Smooth muscle cell (in vitro differentiated cells): ENCODE results near the gene PTX4. TPM values are rescaled to one million over a fixed set of nuclear protein-coding genes. Genes with fewer than 3 reads are reported as not detected.
A peak's percentile ranks its signal among the peaks of the same experiment; 100 is the strongest.
"Not testable (repeated sequence)": the region's sequence is repeated elsewhere in the genome, so short reads cannot be mapped to it uniquely, and the experiment has no call there.

Source experiments
- DNase-seq: peaks from one replicate; lab custom pipeline; 2025; ENCODE audit not compliant: unreplicated experiment; lab: John Stamatoyannopoulos, UW
- H2AFZ ChIP-seq: fragments of 200-600 bp; sonication (generic); 2 replicates; pipeline ENCODE4 v1.6.0; 2016; ENCODE audit warnings: antibody characterized with exemption, low read depth, mild to moderate bottlenecking
- H3F3A ChIP-seq: fragments of 200-600 bp; sonication (generic); 2 replicates; pipeline ENCODE4 v1.6.0; 2017; ENCODE audit warnings: antibody characterized with exemption, low read depth
- H3K27ac ChIP-seq: fragments of 200-600 bp; sonication (generic); 2 replicates; pipeline ENCODE4 v1.5.1; 2016; ENCODE audit warnings: low read depth, mild to moderate bottlenecking
- H3K27me3 ChIP-seq: fragments of 200-600 bp; sonication (generic); 2 replicates; pipeline ENCODE4 v1.6.1; 2016; ENCODE audit warnings: low read depth, mild to moderate bottlenecking
- H3K36me3 ChIP-seq: fragments of 200-600 bp; sonication (generic); 2 replicates; pipeline ENCODE4 v1.5.1; 2016; ENCODE audit warnings: low read depth
- H3K4me1 ChIP-seq: fragments of 200-600 bp; sonication (generic); 2 replicates; pipeline ENCODE4 v1.5.1; 2016; ENCODE audit warnings: low read depth
- H3K4me2 ChIP-seq: fragments of 200-600 bp; sonication (generic); 2 replicates; pipeline ENCODE4 v1.6.0; 2016; ENCODE audit warnings: mild to moderate bottlenecking
- H3K4me3 ChIP-seq: fragments of 200-600 bp; sonication (generic); 2 replicates; pipeline ENCODE4 v1.5.1; 2016; ENCODE audit warnings: mild to moderate bottlenecking
- H3K79me2 ChIP-seq: fragments of 200-600 bp; sonication (generic); 2 replicates; pipeline ENCODE4 v1.6.0; 2016; ENCODE audit warnings: low read depth, mild to moderate bottlenecking
- H3K9ac ChIP-seq: fragments of 200-600 bp; sonication (generic); 2 replicates; pipeline ENCODE4 v1.6.0; 2016; ENCODE audit warnings: low read depth
- H3K9me3 ChIP-seq: fragments of 200-600 bp; sonication (generic); replicated peaks from 2 replicates; pipeline ENCODE4 v1.5.1; 2016; ENCODE audit warnings: low read depth
- H4K20me1 ChIP-seq: fragments of 200-600 bp; sonication (generic); 2 replicates; pipeline ENCODE4 v1.6.0; 2016; ENCODE audit warnings: low read depth
- WGBS: methylation state at CpG from one replicate; pipeline ENCODE4 v1.1.7; 2016; ENCODE audit warnings: low lambda C conversion rate; 5-methylcytosine and 5-hydroxymethylcytosine counted together
- polyA plus RNA-seq: library from polyadenylated mRNA; unstranded; fragments of >200 nt; fragmentation: Nextera tagmentation; extraction: Ambion mirVana; gene quantifications from 2 replicates; pipeline ENCODE4 v1.2.1, GENCODE V29; 2016
- total RNA-seq: library from RNA; depleted of rRNA; stranded (reverse); fragments of >200 nt; gene quantifications from 2 replicates; pipeline ENCODE4 v1.2.3, GENCODE V29; 2014
- TF ChIP-seq, protein P1 (sequence below): fragments of 200-600 bp; sonication (generic); IDR thresholded peaks from 2 replicates; pipeline ENCODE4 v1.5.1; 2017; ENCODE audit warnings: borderline replicate concordance, mild to moderate bottlenecking, antibody characterized with exemption; ENCODE audit not compliant: insufficient read depth, poor library complexity, severe bottlenecking

PTX4 gene
- total and polyA plus RNA-seq, 2 experiments from 2014 or later, result not detected

DNA sequence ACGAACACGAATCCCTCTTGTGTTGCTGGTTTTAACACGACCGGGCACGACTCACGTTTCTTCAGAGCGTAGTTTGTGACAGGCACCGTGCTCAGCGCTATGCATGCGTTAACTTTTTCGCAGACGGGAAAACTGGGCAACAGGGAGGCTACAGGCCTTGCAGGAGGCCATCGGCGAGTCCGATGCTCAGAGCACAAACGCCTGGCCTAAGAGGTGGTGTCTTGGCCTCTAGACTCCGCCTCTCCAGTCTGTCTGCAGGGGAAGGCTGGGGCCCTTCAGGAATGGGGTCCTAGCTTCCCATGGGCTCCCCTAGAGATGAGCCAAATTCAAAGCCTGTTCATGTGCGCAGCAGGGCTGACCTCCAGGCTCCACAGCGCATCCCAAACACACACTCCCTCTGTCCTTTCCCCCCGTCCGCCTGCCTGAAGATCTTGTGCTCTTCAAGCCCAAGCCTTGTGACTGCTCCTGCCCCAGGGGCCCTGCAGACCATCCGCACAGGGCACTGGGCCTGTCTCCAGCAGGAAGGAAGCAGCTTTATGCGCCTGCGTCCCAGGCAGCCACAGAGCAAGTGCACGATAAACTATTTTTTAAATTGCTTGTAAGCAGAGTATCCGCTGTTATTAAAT is 17.1 kb downstream of the PTX4 start:
- no peaks in the 10 kb centered on the region for H3F3A ChIP-seq
- H3K79me2 ChIP-seq, result peaks cover 71% of the 10 kb centered on the region
- TF ChIP-seq, protein P1, sequence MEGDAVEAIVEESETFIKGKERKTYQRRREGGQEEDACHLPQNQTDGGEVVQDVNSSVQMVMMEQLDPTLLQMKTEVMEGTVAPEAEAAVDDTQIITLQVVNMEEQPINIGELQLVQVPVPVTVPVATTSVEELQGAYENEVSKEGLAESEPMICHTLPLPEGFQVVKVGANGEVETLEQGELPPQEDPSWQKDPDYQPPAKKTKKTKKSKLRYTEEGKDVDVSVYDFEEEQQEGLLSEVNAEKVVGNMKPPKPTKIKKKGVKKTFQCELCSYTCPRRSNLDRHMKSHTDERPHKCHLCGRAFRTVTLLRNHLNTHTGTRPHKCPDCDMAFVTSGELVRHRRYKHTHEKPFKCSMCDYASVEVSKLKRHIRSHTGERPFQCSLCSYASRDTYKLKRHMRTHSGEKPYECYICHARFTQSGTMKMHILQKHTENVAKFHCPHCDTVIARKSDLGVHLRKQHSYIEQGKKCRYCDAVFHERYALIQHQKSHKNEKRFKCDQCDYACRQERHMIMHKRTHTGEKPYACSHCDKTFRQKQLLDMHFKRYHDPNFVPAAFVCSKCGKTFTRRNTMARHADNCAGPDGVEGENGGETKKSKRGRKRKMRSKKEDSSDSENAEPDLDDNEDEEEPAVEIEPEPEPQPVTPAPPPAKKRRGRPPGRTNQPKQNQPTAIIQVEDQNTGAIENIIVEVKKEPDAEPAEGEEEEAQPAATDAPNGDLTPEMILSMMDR, result no peak
- H3K9ac ChIP-seq, result no peak overlapping the region
- H3K36me3 ChIP-seq, result no peaks in the 10 kb centered on the region
- H3K4me1 ChIP-seq, result peaks cover 7% of the 10 kb centered on the region
- DNase-seq, result no peak
- H3K9me3 ChIP-seq, result no peaks in the 10 kb centered on the region
- no peak overlapping the region for H3K4me2 ChIP-seq
- WGBS, result 94% methylated on average over 25 of the region's 26 CpGs
- peaks cover 19% of the 10 kb centered on the region for H4K20me1 ChIP-seq
- no peaks in the 10 kb centered on the region for H3K27me3 ChIP-seq
- no peak overlapping the region for H3K4me3 ChIP-seq
- no peak overlapping the region for H3K27ac ChIP-seq
- H2AFZ ChIP-seq, result no peak overlapping the region

DNA sequence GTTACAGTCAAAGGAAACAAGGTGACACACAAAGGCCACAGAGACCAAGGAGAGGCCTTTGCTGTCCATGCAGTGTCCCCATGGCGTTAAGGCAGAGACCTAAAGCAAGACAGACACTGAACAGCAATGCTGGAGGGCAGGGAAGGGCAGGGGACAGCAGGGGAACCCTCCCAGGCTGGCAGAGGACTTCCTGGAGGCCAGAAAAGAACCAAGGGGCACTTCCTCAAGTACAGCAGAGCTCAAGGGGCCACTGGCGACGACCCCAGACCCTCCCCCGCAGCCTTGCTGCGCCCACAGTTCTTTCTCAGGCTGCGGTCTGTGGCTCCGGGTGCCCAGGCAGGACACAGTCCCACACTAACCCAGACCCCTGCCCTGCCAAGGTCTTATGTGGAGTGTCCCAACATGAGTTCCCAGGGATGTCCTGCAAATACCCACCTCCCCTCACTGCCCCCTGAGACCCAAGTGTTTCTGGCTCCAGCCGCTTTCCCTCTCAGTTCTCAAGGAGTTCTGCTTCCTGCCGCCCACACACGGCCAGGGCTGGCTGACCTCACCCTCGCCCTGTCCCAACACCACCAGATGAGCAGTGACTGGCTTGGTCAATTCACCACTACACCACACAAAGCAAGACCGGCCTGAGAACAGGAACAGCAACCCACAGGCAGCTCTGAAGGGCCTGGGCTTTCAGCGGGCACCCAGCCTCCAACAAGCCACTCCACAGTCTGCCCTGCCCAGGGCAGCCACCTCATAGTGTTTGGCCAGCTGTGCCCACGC is 18.1 kb downstream of the PTX4 start:
- Histone ChIP-seq H3K27ac (peak overlapping the region; percentile 6), H3K4me2 (peak overlapping the region; percentile 31)

DNA sequence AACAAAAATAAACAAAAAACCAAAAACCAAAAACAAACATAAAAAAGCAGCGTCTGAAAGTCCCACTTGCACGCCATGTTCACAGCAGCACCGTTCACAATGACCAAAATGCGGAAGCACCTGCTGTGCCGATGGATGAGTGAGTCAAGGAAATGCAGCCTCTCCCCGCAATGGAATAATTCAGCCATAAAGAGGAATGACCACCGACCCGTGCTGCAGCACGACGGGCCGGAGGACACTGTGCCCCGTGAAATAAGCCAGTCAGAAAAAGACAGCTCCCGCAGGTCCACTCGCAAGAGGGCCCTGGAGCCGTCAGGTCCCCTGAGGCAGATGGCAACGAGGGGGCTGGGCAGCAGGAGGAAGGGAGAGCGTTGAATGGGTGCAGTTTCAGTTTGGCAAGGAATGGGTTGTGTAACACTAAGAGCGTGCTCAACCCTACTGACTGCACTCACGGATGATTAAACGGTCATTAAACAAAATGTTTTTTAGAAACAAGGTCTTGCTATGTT is 19.0 kb downstream of the PTX4 start:
- no peak overlapping the region for H3K4me2 ChIP-seq
- 86% methylated on average over 20 of the region's 20 CpGs for WGBS

More for the DNA sequence above, 18.1 kb downstream of the PTX4 start:
- TF ChIP-seq, protein P1, result no peak
- Histone ChIP-seq H2AFZ (no peak overlapping the region), H3K4me1 (peaks cover 7% of the 10 kb centered on the region), H4K20me1 (peaks cover 28% of the 10 kb centered on the region), H3K27me3 (no peaks in the 10 kb centered on the region), H3K4me3 (no peak overlapping the region), H3K79me2 (peaks cover 71% of the 10 kb centered on the region), H3K36me3 (no peaks in the 10 kb centered on the region), H3F3A (no peaks in the 10 kb centered on the region), H3K9me3 (no peaks in the 10 kb centered on the region), H3K9ac (no peak overlapping the region)
- no peak for DNase-seq
- WGBS, result 71% methylated on average over 14 of the region's 14 CpGs

GRCh38 chr16:1469141-1469540 is 19.6 kb downstream of the PTX4 start:
- H3F3A ChIP-seq, H3K4me3 ChIP-seq, H2AFZ ChIP-seq, H3K27ac ChIP-seq, H3K27me3 ChIP-seq, DNase-seq, H3K4me1 ChIP-seq, H3K36me3 ChIP-seq, H3K4me2 ChIP-seq, H3K9ac ChIP-seq, H3K9me3 ChIP-seq: not testable (repeated sequence)
- WGBS, result 83% methylated on average over 5 of the region's 5 CpGs
- Histone ChIP-seq H4K20me1 (peaks cover 30% of the 10 kb centered on the region), H3K79me2 (peaks cover 64% of the 10 kb centered on the region)

More for the DNA sequence above, 19.0 kb downstream of the PTX4 start:
- DNase-seq, result no peak
- Histone ChIP-seq H3K36me3 (no peaks in the 10 kb centered on the region), H4K20me1 (peaks cover 30% of the 10 kb centered on the region), H3K79me2 (peaks cover 70% of the 10 kb centered on the region), H3K4me3 (no peak overlapping the region), H3F3A (no peaks in the 10 kb centered on the region), H3K4me1 (peaks cover 7% of the 10 kb centered on the region), H3K9ac (no peak overlapping the region), H3K27ac (no peak overlapping the region), H3K9me3 (no peaks in the 10 kb centered on the region), H3K27me3 (no peaks in the 10 kb centered on the region), H2AFZ (no peak overlapping the region)
- TF ChIP-seq, protein P1, result no peak
